ENCODE results near the gene ZNF75A. TPM values are rescaled to one million over a fixed set of nuclear protein-coding genes. Genes with fewer than 3 reads are reported as not detected.

ZNF75A gene
- total RNA-seq, 2 experiments from 2014 or later, result 34.2 to 35.5 TPM

Other genes starting within 250 kb of the ZNF75A start
- 1,000 to 10,000 TPM; 1,056 to 1,060 TPM for gene IL32, start 239.9 kb upstream of the ZNF75A start, total RNA-seq
- gene ZSCAN10, start 206.2 kb upstream of the ZNF75A start, total RNA-seq, result not detected
- gene ZNF205, start 192.9 kb upstream of the ZNF75A start, total RNA-seq, result under 1 TPM; 0.35 to 0.36 TPM
- 1 to 10 TPM; 7.6 to 9.1 TPM for gene ZNF213, start 170.5 kb upstream of the ZNF75A start, total RNA-seq
- not detected for gene OR1F1, start 117.3 kb upstream of the ZNF75A start, total RNA-seq
- 10 to 100 TPM; 12.2 to 12.8 TPM for gene ZNF200, start 70.3 kb upstream of the ZNF75A start, total RNA-seq
- under 1 TPM; 0.08 to 0.12 TPM for gene MEFV, start 48.9 kb upstream of the ZNF75A start, total RNA-seq
- 10 to 100 TPM; 29.7 to 30.5 TPM for gene ZNF263, start 22.0 kb upstream of the ZNF75A start, total RNA-seq
- 1 to 10 TPM; 4.8 to 5.3 TPM for gene TIGD7, start 67 bp upstream of the ZNF75A start, total RNA-seq
- gene OR2C1, start 50.4 kb downstream of the ZNF75A start, total RNA-seq, result not detected
- 10 to 100 TPM; 14.0 to 16.7 TPM for gene ZSCAN32, start 95.5 kb downstream of the ZNF75A start, total RNA-seq
- gene ZNF174, start 95.7 kb downstream of the ZNF75A start, total RNA-seq, result 10 to 100 TPM in 1 of 2 experiments, 1 to 10 TPM in 1; 9.8 to 10.5 TPM
- gene ZNF597, start 138.0 kb downstream of the ZNF75A start, total RNA-seq, result 1 to 10 TPM; 2.7 TPM
- 10 to 100 TPM; 37.5 to 38.2 TPM for gene NAA60, start 138.2 kb downstream of the ZNF75A start, total RNA-seq
- not detected for gene C16orf90, start 190.0 kb downstream of the ZNF75A start, total RNA-seq
- gene CLUAP1, start 195.5 kb downstream of the ZNF75A start, total RNA-seq, result 10 to 100 TPM in 1 of 2 experiments, 1 to 10 TPM in 1; 8.8 to 10.1 TPM